Lung (tissue), 12 donors: Measurements from ENCODE around the gene ARCN1. TPM values are rescaled to one million over a fixed set of nuclear protein-coding genes. Genes with fewer than 3 reads are reported as not detected.

Experiments
- ATAC-seq: fragments of 200-7000 bp; cut with Tn5 transposase; one replicate; pipeline ENCODE4 v1.9.1; 2020; ENCODE audit warnings: moderate number of reproducible peaks; ENCODE audit not compliant: insufficient read depth, low FRiP score
- DNase-seq, 3 donors: peaks; one replicate each; pipeline ENCODE4 v3.0.0-alpha.2; 2013 to 2017
- H3K27ac ChIP-seq, 2 donors: one replicate each; pipeline ENCODE4 v1.5.1; 2013; ENCODE audit warnings: mild to moderate bottlenecking in 2 of 2, moderate library complexity in 2 of 2, control low read depth in 1 of 2, inconsistent platforms in 1 of 2, low read depth in 1 of 2, low read length in 1 of 2
- H3K27me3 ChIP-seq, 3 donors: one replicate each; pipeline ENCODE4 v1.5.1; 2013; ENCODE audit warnings: low read length in 2 of 3; ENCODE audit not compliant: control insufficient read depth in 3 of 3, insufficient read depth in 3 of 3
- H3K36me3 ChIP-seq, 4 donors: one replicate each; pipeline ENCODE4 v1.5.1; 2013; ENCODE audit warnings: low read length in 4 of 4, mild to moderate bottlenecking in 1 of 4, moderate library complexity in 1 of 4; ENCODE audit not compliant: control insufficient read depth in 4 of 4, insufficient read depth in 4 of 4
- H3K4me1 ChIP-seq, 5 donors: one replicate each; pipeline ENCODE4 v1.5.1; 2013; ENCODE audit warnings: low read length in 5 of 5, mild to moderate bottlenecking in 2 of 5, moderate library complexity in 1 of 5; ENCODE audit not compliant: control insufficient read depth in 5 of 5, insufficient read depth in 5 of 5
- H3K4me3 ChIP-seq: one replicate; pipeline ENCODE4 v1.5.1; 2013; ENCODE audit warnings: mild to moderate bottlenecking, control low read depth, moderate library complexity
- H3K9ac ChIP-seq, 2 donors: one replicate each; pipeline ENCODE4 v1.5.1; 2013; ENCODE audit warnings: low read length in 2 of 2, control low read depth in 1 of 2; ENCODE audit not compliant: insufficient read depth in 1 of 2
- H3K9me3 ChIP-seq, 4 donors: one replicate each; pipeline ENCODE4 v1.5.1; 2013; ENCODE audit warnings: low read length in 3 of 4, mild to moderate bottlenecking in 1 of 4, moderate library complexity in 1 of 4; ENCODE audit not compliant: control insufficient read depth in 4 of 4, insufficient read depth in 3 of 4
- WGBS, 2 donors: extraction: QIAGEN DNeasy Blood & Tissue Kit; methylation state at CpG; one replicate each; pipeline ENCODE4 v1.1.7; 2013; 5-methylcytosine and 5-hydroxymethylcytosine counted together
- polyA plus RNA-seq, 2 donors: library from polyadenylated mRNA; stranded (reverse); fragments of 200-250 nt; gene quantifications; one replicate each; pipeline ENCODE4 v1.2.1, GENCODE V29; 2013
- total RNA-seq, 2 donors: library from RNA; depleted of rRNA in 1 of 2; stranded (reverse); fragments of >200 nt in 1 of 2; gene quantifications; one replicate each; pipeline ENCODE4 v1.2.1, GENCODE V29; 2014 to 2021
- TF ChIP-seq, protein P1 (sequence below): IDR thresholded peaks from 2 replicates; pipeline ENCODE4 v1.5.1; 2012; ENCODE audit warnings: mild to moderate bottlenecking; ENCODE audit errors: control extremely low read depth, extremely low read depth
- donor health status: control.
- donor health status: control.
- donor health status: Bipolar disorder and iron deficiency.
- donor health status: healthy.
- donor health status: DM: yes; HTN: yes; CAD: no.

The ARCN1 gene
- total and polyA plus RNA-seq, 4 donors = 72.4 to 123 (median 106) TPM

DNA sequence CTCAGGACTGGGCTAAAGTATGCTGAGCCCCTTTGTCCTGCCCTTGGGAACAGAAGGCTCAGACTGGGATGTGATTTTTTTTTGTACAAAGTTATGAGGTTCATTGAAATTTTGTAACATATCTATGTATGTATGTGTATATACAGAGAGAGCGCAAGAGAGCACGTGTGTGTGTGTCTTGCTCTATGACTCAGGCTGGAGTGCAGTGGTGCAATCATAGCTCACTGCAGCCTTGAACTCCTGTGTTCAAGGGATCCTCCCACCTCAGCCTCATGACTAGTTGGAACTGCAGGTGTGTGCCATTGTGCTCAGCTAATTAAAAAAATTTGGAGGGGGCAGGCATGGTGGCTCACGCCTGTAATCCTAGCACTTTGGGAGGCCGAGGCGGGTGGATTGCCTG, 35.5 kb upstream of the ARCN1 start:
- DNase-seq = no peak
- peaks cover 0 to 4% (median 2%) of the 10 kb centered on the region in 4 donors for H3K36me3 ChIP-seq
- ATAC-seq = no peak
- 93 to 95% methylated on average over 5 of the region's 5 CpGs for WGBS, 2 donors
- peaks cover 0 to 4% (median 1%) of the 10 kb centered on the region in 5 donors for H3K4me1 ChIP-seq
- no peak overlapping the region for H3K4me3 ChIP-seq
- H3K27ac ChIP-seq = no peak overlapping the region
- H3K27me3 ChIP-seq = no peaks in the 10 kb centered on the region
- H3K9me3 ChIP-seq = no peaks in the 10 kb centered on the region
- H3K9ac ChIP-seq = no peak overlapping the region
- TF ChIP-seq, protein P1, sequence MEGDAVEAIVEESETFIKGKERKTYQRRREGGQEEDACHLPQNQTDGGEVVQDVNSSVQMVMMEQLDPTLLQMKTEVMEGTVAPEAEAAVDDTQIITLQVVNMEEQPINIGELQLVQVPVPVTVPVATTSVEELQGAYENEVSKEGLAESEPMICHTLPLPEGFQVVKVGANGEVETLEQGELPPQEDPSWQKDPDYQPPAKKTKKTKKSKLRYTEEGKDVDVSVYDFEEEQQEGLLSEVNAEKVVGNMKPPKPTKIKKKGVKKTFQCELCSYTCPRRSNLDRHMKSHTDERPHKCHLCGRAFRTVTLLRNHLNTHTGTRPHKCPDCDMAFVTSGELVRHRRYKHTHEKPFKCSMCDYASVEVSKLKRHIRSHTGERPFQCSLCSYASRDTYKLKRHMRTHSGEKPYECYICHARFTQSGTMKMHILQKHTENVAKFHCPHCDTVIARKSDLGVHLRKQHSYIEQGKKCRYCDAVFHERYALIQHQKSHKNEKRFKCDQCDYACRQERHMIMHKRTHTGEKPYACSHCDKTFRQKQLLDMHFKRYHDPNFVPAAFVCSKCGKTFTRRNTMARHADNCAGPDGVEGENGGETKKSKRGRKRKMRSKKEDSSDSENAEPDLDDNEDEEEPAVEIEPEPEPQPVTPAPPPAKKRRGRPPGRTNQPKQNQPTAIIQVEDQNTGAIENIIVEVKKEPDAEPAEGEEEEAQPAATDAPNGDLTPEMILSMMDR = no peak

DNA sequence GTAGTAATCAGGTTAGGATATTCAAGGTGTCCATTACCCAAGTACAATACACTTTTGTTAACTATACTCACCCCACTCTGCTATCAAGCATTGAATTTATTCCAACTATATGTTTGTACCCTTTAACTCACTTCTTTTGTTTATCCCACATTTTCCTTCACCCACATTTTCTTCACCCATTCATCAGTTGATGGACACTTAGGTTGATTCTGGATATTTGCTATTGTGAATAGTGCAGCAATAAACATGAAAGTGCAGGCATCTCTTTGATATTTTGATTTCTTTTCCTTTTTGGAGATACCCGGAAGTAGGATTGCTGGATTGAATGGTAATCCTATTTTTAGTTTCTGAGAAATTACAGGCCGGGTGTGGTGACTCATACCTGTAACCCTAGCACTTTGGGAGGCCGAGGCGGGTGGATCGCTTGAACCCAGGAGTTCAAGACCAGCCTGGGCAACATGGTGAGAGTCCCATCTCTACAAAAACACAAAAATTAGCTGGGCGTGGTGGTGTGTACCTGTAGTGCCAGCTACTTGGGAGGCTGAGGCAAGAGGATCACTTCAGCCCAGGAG, 34.7 kb upstream of the ARCN1 start:
- Histone ChIP-seq H3K27ac (no peak overlapping the region), H3K4me1 (peaks cover 0 to 4% (median 0%) of the 10 kb centered on the region in 5 donors), H3K9me3 (no peaks in the 10 kb centered on the region), H3K4me3 (no peak overlapping the region), H3K36me3 (peaks cover 0 to 4% (median 3%) of the 10 kb centered on the region in 4 donors), H3K9ac (no peak overlapping the region), H3K27me3 (no peaks in the 10 kb centered on the region)
- 86 to 89% methylated on average over 6 of the region's 6 CpGs for WGBS, 2 donors
- DNase-seq (no peak), ATAC-seq (no peak)
- TF ChIP-seq, protein P1 = no peak

DNA sequence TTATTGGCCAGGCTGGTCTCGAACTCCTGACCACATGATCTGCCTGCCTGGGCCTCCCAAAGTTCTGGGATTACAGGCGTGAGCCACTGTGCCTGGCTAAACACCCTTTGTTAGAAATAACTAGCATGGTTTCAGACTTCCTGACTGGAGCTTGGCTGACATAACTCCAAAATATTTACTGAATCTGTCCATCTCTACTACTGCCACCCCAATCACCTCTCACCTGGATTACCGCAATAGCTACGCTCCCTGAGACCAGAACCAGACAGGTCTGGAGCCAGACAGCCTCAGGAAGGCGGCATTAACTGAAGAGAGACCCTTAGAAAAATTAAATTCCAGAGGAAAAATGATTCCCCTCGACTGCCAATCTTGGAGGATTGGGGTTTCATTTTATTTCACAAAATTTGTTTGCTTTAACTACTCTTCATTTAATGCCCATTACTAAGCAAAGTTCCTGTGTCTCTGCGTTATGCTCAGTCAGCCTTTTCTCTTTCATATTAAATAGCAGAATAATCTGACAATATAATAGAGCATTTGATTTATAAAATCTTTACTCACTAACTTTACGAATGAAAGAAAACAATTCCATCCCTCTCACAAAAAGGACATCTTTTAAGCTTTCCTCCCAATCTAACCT, 28.1 kb upstream of the ARCN1 start:
- no peak for DNase-seq
- Histone ChIP-seq H3K36me3 (peaks cover 3 to 16% (median 8%) of the 10 kb centered on the region in 4 donors), H3K27ac (no peak overlapping the region), H3K9me3 (no peaks in the 10 kb centered on the region), H3K4me3 (no peak overlapping the region), H3K4me1 (no peaks in the 10 kb centered on the region), H3K9ac (no peak overlapping the region), H3K27me3 (no peaks in the 10 kb centered on the region)
- no peak for ATAC-seq
- TF ChIP-seq, protein P1 = no peak
- WGBS, 2 donors = 92 to 95% methylated on average over 8 of the region's 8 CpGs
